GM12874 (cell line): ENCODE measurements around the gene MAP3K2.

Experiments used
- TF ChIP-seq, protein P1 (sequence below): IDR thresholded peaks from 2 replicates; pipeline ENCODE4 v1.5.1; 2011; ENCODE audit warnings: low read depth, mild to moderate bottlenecking, control low read depth, low read length, moderate library complexity; ENCODE audit not compliant: insufficient read depth

Gene MAP3K2

DNA sequence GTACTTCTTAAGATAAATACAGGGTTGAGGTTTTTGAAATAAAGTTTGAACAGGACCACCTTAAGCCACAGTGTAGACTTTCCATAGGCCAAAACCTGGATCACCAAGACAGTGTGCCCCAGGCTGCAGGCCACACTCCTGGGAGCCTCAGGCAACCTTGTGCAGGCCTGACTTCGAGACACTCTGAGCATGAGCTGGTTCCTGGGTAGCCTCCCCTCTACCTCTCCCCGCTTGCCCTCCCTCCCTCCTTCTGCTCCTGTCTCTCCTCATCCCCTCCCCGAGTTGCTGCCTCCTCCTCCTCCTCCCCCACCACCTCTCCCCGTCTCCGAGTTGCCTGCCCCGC, 19.9 kb upstream of the MAP3K2 start:
- TF ChIP-seq, protein P1, sequence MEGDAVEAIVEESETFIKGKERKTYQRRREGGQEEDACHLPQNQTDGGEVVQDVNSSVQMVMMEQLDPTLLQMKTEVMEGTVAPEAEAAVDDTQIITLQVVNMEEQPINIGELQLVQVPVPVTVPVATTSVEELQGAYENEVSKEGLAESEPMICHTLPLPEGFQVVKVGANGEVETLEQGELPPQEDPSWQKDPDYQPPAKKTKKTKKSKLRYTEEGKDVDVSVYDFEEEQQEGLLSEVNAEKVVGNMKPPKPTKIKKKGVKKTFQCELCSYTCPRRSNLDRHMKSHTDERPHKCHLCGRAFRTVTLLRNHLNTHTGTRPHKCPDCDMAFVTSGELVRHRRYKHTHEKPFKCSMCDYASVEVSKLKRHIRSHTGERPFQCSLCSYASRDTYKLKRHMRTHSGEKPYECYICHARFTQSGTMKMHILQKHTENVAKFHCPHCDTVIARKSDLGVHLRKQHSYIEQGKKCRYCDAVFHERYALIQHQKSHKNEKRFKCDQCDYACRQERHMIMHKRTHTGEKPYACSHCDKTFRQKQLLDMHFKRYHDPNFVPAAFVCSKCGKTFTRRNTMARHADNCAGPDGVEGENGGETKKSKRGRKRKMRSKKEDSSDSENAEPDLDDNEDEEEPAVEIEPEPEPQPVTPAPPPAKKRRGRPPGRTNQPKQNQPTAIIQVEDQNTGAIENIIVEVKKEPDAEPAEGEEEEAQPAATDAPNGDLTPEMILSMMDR: no peak

DNA sequence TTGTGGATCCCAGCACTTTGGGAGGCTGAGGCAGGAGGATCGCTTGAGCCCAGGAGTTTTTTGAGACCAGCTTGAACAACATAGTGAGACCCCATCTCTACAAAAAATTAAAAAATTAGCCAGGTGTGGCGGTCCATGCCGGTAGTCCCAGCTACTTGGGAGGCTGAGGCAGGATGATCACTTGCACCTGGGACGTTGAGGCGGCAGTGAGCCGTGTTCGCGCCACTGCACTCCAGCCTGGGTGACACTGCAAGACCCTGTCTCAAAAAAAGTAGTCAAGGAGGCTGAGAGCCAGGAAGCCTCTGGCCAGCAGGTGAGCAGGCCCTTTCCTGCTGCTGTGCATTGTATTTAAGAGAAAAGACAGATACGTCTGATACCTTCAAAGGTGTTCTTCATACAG, 19.3 kb upstream of the MAP3K2 start:
- TF ChIP-seq, protein P1: no peak

DNA sequence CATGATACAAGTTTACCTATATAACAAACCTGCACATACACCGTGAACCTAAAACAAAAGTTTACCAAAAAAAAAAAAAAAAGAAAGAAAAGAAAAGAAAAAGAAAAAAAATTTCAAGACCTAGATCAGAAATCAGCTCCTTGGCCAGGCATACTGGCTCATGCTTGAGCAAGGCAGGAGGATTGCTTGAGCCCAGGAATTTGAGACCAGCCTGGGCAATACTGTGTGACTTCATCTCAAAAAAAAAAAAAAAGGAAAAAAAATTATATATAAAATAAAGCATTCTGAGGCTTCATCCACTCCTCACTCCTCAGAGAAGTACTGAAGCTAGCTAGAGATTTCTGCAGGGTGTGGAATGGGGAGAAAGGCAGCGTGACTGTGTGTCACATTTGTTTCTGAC, 18.7 kb upstream of the MAP3K2 start:
- TF ChIP-seq, protein P1: no peak

DNA sequence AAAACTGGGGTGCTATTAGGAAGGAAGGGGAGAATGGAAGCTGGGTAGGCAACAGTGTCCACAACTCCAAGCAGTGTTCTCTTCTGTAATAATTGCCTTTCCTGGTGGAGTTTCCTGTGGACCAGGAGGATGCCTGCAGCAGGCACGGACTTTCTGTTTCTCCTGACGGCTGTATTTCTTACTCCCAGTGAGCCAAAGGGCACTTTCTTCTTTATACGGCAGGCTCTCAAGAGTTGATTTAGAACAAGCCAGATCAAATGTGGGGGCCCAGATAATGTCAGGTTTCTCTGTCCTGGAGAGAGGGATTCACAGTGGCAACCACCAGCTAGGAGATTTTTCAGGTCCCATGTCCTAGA, 17.5 kb upstream of the MAP3K2 start:
- TF ChIP-seq, protein P1: no peak

DNA sequence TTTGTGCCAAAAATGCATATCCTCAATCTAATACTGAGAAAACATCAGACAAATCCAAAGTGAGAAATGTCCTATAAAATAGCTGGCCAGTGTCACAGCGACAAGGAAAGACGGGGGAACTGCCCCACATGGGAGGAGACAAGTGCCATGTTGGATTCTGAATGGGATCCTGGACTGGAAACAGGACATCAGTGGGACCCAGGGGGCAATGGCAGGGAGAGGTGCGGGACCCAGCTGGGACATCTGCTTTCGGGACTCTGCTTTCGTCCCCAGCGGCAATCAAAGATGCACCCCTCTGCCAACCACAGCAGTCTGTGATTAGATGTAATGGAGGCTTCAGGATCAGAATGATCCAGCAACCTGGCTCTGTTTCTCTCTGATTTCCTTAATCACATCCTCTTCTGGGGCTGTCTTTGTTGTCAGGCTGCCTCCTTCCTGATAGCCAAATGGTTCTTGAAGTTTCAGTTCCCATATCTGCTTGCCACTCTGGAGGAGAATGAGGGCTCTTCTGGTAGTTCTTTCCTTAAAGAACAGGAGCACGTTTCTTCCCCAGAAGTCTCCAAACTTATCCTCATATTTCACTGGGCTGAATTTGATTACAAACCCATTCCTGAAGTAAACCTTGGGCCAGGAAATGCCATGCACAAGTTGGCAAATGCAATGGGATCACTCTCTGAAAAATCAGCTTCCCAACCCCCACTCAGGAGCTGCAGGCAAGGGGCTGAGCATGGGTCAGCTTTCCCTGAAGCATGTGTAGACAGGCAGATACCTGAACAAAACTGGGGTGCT, 16.9 kb upstream of the MAP3K2 start:
- TF ChIP-seq, protein P1: no peak

DNA sequence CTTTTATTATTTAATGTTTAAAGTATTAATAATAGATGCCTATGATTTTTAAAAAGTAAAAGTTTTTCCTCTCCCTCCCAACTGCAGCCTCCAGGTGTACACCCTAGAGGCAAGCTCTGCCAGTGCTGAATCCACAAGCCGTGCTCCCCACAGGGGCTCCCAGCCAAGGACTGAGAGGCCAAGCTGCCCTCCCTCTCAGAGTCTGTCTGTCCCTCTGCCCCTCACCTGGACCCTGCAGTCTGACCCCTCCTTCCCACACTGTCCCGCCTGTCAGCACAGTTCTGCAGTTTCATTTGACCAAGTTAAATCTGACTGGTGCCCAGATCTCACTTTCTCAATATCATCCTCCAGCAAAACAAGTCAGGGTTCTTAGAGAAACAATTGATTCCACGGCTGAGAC, 15.7 kb upstream of the MAP3K2 start:
- TF ChIP-seq, protein P1: no peak

DNA sequence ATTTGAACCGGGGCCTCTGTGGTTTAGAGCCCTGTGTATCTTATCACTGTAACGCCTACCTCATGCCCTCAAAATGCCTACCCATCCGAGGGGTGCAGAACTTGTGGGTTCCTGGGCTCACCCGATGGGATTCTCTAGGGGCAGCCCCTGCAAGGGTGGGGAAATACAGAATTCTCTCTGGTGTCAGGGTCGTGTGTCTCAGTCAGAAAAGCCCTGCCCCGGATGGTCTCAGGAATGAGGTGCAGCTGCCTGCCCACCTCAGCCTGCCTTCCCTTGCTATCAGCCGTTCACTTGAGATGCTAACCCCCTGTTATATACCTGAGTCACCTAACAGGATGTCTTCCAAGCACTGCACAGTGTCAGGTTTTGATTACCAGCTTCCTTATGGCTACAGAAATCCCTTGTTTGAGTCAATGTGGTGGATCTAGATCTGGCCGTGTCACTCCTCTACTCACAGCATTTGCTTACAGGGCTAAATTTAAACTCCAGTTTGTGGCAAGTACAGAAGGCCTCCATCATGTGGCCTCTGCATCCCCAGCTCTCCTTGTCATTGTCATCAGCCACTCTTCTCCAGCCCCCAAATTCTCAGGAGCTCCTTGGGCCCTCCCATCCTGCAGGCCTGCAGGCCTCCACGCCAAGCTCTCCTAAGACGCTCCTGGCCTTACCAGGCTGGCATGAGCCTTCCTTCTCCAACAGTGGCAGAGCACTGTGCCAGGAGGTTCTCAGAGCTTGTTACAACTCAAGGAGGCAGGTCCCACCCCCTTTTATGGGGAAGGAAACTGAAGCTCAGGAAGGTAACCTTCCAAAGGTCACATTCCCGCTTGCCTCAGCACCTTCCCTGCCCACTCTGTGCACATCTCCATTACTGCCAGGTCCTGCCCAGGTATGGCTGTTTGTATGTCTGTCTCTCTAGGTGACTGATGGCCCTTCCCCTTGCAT, 14.3 kb upstream of the MAP3K2 start:
- TF ChIP-seq, protein P1: no peak
